Measurements from ENCODE around the gene FAM98A.

Gene FAM98A

GRCh38 chr2:33595385-33595784, 3.7 kb downstream of the FAM98A start:
- DNase-seq: no peak

- no peak for DNase-seq
These were observed 9.7 kb downstream of the FAM98A start for GRCh38 chr2:33589444-33589843.

GRCh38 chr2:33588232-33588631, 10.9 kb downstream of the FAM98A start:
- DNase-seq: no peak

- no peak for DNase-seq
These were observed 12.3 kb downstream of the FAM98A start for GRCh38 chr2:33586766-33587165.

- DNase-seq: peak; percentile 50
These were observed 15.7 kb downstream of the FAM98A start for GRCh38 chr2:33583194-33583938.

- DNase-seq: peak; percentile 18
These were observed 17.2 kb downstream of the FAM98A start for GRCh38 chr2:33581872-33582271.

GRCh38 chr2:33579227-33579626, 19.9 kb downstream of the FAM98A start:
- DNase-seq: no peak

- DNase-seq: no peak
These were observed 21.4 kb downstream of the FAM98A start for GRCh38 chr2:33577668-33578067.

GRCh38 chr2:33577084-33577483, 22.0 kb downstream of the FAM98A start:
- DNase-seq: no peak

- peak; percentile 46 for DNase-seq
These were observed 25.4 kb downstream of the FAM98A start for GRCh38 chr2:33573657-33574056.

- no peak for DNase-seq
These were observed 28.4 kb downstream of the FAM98A start for GRCh38 chr2:33570681-33571080.

- DNase-seq: no peak
These were observed 37.2 kb downstream of the FAM98A start for GRCh38 chr2:33561872-33562271.

- DNase-seq: no peak
These were observed 39.1 kb downstream of the FAM98A start for GRCh38 chr2:33560017-33560416.

GRCh38 chr2:33559328-33559727, 39.8 kb downstream of the FAM98A start:
- DNase-seq: no peak

- DNase-seq: no peak
These were observed 43.4 kb downstream of the FAM98A start for GRCh38 chr2:33555681-33556080.

- peak; percentile 18 for DNase-seq
These were observed 46.2 kb downstream of the FAM98A start for GRCh38 chr2:33552758-33553461.

- DNase-seq: no peak
These were observed 48.9 kb downstream of the FAM98A start for GRCh38 chr2:33550206-33550605.

- DNase-seq: no peak
These were observed 57.9 kb downstream of the FAM98A start for GRCh38 chr2:33541243-33541642.

GRCh38 chr2:33535421-33535820, 63.7 kb downstream of the FAM98A start:
- no peak for DNase-seq

Data from MV-4-11 (cell line).